Fibroblast of villous mesenchyme (primary cell): Measurements from ENCODE around the gene LAMB4. TPM values are rescaled to one million over a fixed set of nuclear protein-coding genes. Genes with fewer than 3 reads are reported as not detected.
A peak's percentile ranks its signal among the peaks of the same experiment; 100 is the strongest.

Experiments used
- DNase-seq: peaks from one replicate; pipeline ENCODE4 v3.0.0-alpha.2; 2010; ENCODE audit warnings: low read depth
- H3K4me3 ChIP-seq: 2 replicates; pipeline ENCODE4 v1.5.1; 2011; ENCODE audit warnings: low read depth, mild to moderate bottlenecking, low read length
- total RNA-seq: library from RNA; depleted of rRNA; stranded (reverse); fragments of >200 nt; gene quantifications from 2 replicates; pipeline ENCODE4 v1.2.3, GENCODE V29; 2012
- TF ChIP-seq, protein P1 (sequence below): IDR thresholded peaks from 2 replicates; pipeline ENCODE4 v1.5.1; 2012; ENCODE audit warnings: low read depth, mild to moderate bottlenecking, low read length; ENCODE audit not compliant: insufficient read depth

The LAMB4 gene
- total RNA-seq, 1 donor = under 0.01 TPM

DNA sequence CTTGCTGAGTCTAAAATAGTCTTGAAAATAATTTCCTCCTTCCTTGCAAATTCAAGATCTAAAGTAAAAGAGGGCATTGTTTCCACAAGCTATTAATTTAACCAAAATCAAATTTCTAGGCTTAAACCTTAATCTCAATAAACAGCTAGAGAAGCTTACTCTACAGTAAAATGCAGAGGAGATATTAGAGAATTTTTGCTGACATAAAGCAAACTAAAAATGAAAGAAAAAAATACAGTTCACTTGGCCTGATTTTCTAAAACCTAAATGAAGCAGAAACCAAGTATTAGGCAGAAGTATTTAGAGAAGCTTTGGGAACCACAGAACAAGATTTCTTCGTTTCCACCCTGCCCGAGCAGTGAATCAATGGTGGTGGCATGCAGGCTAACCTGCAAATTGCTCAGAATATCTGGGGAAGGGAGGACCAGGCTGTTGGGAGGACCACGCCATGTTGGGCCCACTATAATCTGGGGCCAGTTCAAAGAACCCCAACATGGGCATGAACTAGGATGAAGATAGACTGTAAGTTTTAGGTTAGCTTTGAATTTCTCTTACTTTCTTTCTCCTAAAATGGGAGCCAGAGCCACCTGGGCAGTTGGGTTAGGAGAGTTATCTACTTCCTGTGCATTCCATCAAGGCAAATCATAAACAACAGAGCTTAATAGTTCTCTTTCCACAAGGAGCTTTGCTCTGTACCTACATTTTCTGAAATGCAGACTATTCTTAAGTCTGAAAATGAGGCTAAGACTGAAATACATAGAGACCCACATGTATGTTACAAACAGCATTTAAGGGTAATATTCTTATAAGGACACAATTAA is 131.3 kb downstream of the LAMB4 start:
- peak overlapping the region; percentile 96 for H3K4me3 ChIP-seq
- TF ChIP-seq, protein P1, sequence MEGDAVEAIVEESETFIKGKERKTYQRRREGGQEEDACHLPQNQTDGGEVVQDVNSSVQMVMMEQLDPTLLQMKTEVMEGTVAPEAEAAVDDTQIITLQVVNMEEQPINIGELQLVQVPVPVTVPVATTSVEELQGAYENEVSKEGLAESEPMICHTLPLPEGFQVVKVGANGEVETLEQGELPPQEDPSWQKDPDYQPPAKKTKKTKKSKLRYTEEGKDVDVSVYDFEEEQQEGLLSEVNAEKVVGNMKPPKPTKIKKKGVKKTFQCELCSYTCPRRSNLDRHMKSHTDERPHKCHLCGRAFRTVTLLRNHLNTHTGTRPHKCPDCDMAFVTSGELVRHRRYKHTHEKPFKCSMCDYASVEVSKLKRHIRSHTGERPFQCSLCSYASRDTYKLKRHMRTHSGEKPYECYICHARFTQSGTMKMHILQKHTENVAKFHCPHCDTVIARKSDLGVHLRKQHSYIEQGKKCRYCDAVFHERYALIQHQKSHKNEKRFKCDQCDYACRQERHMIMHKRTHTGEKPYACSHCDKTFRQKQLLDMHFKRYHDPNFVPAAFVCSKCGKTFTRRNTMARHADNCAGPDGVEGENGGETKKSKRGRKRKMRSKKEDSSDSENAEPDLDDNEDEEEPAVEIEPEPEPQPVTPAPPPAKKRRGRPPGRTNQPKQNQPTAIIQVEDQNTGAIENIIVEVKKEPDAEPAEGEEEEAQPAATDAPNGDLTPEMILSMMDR = no peak
- no peak for DNase-seq

DNA sequence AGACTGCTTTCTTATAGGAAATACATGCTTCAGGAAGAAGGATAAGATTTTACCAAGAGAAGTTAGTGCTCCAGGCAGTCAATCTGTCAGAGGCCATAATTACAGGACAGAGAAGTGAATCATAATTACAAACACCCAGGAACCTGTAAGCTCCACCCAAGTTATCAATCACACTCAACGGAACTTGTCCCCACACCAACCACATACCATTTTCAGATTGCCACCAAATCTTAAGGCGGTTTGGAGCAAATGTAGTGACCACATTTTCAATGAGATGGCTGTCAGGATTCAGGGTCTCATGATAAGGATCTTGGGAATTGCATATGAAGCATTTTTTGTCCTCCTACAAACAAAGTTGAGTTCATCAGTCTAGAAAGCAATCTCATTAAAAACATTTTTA is 132.0 kb downstream of the LAMB4 start:
- peak overlapping the region; percentile 96 for H3K4me3 ChIP-seq
- DNase-seq = no peak
- TF ChIP-seq, protein P1 = no peak

DNA sequence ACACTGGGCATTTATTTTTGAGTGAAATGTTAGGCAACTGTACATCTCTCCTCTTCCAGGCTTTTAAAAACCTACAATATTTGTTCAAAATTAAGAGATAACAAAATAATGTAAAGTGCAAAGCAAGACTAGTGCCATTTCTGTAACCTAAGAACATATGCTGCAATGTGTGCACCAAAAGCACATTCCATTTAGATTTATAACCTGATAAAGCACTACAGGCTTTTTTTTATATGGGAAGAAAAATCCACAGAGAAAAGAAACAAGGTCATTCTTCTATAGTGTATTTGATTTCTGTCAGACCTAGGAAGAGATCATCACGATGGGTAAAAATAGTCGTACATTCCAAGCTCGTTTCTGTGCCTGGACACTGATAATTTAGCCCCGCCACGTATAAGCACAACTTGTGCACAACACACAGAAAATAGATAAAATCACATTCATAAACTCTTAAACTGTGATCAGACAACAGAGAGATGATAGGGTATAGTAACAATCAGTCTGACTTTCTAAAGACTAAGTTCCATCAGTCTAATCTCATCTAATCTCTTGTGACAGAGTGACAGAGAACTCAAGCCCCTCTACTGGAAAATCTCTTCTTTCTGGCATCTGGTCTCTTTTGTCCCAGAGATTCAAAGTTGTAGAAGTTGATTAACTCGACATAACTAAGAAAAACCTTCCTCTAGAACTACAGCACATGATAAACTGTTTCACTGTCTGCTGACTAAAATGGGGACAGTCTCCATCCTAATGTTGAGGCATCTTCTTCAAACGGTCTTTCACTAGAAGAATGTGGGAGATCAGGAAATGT is 133.9 kb downstream of the LAMB4 start:
- peak overlapping the region; percentile 20 for H3K4me3 ChIP-seq
- DNase-seq = peak; percentile 69
- TF ChIP-seq, protein P1 = no peak

DNA sequence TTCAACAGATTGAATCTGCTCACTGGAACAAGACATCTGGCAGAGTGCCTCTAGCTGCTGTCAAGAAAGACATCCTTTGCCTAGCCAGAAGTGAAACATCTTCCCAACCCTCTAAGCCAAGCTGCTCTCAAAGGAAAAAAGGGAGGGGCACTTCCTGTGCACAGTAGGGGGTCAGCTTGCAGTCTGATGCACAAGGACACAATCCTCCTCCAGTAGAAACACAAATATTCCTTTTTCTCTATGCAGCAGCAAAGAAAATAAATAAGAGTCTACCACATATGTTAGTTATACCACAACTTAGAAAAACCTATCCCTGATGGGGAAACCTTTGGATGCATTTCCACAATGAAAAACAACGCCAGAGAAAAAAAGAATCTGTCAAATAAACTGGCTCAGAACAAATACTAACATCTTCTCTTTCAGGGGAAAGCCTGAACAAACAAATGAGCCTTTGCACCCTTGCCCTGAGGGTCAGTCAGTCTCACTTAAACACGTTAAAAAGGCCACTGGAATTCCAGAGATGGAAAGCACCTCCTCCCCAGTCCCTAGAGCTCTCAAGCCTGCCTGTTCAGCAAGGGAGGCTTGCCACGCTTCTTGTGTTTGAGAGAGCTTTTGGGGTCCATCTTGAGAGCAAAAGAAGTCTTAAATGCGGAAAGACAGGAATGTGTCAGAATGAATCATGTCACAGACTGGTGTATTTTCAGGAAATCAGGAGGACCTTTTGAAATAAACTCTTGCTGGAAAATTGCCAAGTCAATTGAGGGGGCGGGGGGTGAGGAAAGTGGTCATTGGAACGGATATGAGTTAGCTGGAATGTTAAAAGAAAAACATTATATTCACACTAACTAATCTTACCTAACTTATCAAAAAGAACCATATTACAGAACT is 134.7 kb downstream of the LAMB4 start:
- H3K4me3 ChIP-seq = peak overlapping the region; percentile 24
- DNase-seq = peak; percentile 74
- TF ChIP-seq, protein P1 = no peak

DNA sequence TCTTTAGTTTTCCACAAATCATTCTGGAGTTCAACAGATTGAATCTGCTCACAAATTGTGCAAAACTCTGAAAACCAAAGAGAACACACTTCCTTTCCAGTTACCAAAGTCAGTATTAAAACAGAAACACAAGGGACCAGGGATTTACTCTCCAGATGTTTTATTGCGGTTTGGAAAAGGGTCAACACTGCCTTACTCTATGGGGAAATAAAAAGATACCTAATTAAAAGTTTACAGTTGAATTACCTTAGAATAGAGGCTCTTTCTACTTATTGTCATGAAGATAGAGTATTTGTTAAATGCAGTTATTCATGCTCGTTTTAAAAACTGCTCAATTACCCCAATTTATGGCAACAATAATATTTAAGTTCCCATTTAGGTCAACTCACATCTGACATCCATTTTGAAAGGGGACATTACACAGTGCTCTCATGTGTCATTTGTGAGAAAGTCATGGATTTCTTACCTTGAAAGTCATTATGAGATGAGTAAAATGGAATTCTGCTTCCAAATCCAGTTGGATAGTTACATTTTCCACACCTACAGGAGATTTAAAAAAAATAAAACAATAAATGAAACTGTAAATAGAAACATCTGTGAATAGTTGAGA is 135.6 kb downstream of the LAMB4 start:
- TF ChIP-seq, protein P1 = no peak
- no peak overlapping the region for H3K4me3 ChIP-seq
- DNase-seq = peak; percentile 70

DNA sequence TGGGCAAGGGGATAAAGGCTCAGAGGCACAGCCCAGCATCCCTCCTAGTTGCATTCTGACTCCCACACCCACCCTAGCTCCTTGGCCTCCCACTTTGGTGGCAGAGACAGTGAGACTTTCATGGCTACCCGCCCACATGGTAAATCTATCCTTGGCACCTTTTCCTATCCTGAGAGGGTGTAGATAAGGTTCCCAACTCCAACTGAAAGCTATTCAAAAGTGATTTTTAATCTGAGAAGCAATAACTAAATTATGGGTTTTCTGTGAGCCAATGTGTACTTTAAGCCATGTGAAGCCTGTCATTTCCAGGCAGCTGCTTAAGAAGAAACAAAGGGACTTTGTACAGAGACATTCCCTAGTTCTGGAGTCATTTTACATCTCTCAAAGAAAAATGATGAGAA is 136.3 kb downstream of the LAMB4 start:
- TF ChIP-seq, protein P1 = no peak
- no peak overlapping the region for H3K4me3 ChIP-seq
- DNase-seq = no peak
